HG02870 (cell line): ENCODE measurements around the gene DUSP14.

Experiments
- ATAC-seq: cut with Tn5 transposase; IDR thresholded peaks from one replicate; pipeline ENCODE4 v1.9.1; 2021; ENCODE audit warnings: mild to moderate bottlenecking, moderate library complexity; ENCODE audit not compliant: unreplicated experiment

The DUSP14 gene

DNA sequence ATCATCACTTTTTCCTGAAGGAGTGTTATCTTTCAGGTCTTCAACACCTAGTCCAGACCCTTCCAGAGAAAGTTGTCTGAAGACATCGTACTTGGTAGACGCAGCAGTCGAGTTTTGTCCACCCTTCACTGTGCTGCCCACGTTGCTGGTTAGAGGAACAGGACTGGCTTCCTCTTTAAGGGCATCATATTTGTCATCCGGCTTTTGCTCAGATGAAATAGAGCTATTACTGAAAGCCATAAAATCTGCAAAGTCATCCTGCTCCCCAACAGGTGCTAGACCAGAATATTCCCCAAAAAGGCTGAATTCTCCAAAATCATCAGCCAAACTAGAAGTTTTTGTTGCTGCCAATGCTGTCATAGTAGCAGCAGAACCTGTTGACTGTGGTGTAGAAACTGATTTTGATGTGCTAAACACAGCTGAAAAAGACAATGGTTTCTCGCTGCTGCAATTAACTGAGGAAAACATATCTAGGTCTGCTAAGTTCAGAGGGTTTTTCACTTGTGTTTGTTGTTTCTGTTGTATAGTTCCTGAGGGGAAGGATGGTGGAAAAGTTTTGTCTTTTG lies 63.8 kb downstream of the DUSP14 start:
- no peak for ATAC-seq

- ATAC-seq = no peak
These were observed 65.7 kb downstream of the DUSP14 start for GRCh38 chr17:37555386-37555785.

DNA sequence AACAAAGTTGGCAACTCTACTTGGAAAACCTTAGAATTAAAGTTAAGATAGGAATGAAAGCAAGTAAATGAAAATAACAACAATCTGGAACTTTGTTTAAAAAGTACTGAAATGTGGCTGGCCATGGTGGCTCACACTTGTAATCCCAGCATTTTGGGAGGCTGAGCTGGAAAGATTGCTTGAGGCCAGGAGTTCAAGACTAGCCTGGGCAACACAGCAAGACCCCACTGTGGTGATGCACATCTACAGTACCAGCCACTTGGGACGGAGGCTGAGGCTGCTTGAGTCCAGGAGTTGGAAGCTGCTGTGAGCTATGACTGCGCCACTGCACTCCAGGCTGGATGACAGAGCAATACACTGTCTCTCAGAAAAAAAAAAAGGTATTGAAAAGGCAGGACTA lies 67.8 kb downstream of the DUSP14 start:
- ATAC-seq = no peak

- ATAC-seq = no peak
These were observed 68.6 kb downstream of the DUSP14 start for GRCh38 chr17:37558299-37558698.

DNA sequence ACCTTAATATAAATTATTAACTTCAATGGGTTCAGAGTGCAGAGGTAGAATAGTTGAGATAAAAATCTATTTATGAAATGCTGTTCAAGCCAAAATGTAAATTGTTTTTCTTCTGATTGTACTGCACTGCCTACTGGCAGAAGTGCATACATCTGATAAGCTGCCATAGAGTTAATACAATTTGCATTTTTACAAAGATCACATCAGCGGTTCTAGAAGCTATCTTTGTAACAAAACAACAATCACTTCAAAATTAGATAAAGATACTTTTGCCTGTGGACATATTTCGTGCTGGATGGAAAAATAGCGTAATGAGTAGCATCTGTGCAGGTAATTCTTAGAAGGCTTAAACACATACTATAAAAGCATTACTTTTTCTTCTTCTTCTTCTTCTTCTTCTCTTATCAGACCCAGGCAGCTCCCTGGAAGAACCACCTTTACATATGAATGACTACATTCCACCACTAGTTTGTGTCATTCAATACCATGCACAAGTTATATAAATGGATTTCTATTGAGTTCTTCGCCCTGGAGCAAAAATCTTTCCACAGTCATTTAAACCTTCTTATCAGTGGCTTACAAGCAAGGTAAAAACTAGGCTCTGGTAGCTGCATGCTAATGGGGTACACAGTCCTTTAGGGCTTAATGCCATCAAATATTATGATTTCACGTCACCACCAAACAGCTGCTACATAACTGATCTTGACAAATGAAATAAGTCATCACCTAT lies 72.5 kb downstream of the DUSP14 start:
- ATAC-seq = no peak
